ENCODE data around the gene DIRAS3. TPM values are rescaled to one million over a fixed set of nuclear protein-coding genes. Genes with fewer than 3 reads are reported as not detected.
"Not testable (repeated sequence)": the region's sequence is repeated elsewhere in the genome, so short reads cannot be mapped to it uniquely, and the experiment has no call there.

Gene DIRAS3
- total RNA-seq, 1 donor from 2014 or later = 5.7 TPM

DNA sequence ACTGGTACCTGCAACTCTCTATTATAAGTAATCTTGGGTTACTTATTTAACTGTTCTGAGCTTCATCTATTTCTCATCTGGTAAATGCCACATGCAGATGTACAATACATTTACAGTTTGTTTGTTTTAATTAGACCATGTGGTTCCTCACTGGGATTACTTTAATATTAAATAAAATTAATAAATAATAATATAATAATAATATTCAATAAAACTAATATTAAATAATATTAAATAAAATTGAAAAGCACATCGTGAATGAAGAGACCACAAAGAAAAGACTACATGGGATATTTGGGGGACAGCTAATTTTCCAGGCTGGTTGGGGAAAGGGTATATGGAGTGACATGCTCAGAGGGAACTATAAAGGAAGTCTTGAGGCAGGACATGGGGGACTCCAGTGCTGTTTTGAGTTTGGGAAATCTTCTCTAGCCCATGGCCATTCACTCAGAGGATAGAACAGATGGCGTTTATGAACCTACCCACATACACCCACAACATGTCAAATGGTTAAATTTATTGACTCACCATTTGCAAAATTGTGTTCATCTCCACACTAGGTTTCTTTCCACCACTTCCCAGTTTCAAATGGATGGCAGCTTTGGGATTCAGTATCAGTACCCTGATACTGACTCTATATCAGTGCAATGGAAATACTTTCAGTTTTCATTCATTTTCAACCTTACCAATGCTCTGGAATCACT is 25.6 kb downstream of the DIRAS3 start:
- DNase-seq (ENCODE audit: low read depth) = no peak

GRCh38 chr1:68016381-68016780 is 34.0 kb downstream of the DIRAS3 start:
- DNase-seq (ENCODE audit: low read depth) = peak; percentile 32

DNA sequence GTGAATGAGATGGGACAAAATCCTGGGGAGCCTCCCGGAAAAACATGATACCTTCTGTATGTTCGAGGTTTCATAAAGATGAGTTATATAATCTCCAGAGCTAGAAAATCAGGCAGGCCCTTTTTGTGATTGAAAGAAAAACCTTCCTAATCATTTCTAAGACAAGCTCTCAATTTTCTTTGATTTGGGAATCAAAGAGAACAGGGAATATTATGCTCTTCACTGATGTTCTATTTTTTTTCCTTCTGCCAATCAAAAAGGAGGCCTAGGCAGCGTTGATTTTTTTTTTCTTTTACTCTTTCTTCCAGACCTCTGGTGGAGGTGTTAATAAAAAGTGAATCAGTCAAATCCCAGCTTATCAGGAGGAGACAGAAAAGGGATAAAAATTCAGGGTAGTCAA is 34.5 kb downstream of the DIRAS3 start:
- no peak for DNase-seq (ENCODE audit: low read depth)

GRCh38 chr1:68015369-68015768 is 35.1 kb downstream of the DIRAS3 start:
- no peak for DNase-seq (ENCODE audit: low read depth)

- DNase-seq (ENCODE audit: low read depth) = no peak
These were observed 37.1 kb downstream of the DIRAS3 start for GRCh38 chr1:68013351-68013750.

GRCh38 chr1:68011657-68012375 is 38.6 kb downstream of the DIRAS3 start:
- DNase-seq (ENCODE audit: low read depth) = peak; percentile 28

- no peak for DNase-seq (ENCODE audit: low read depth)
These were observed 39.9 kb downstream of the DIRAS3 start for GRCh38 chr1:68010543-68010942.

- DNase-seq (ENCODE audit: low read depth) = peak; percentile 12
These were observed 40.3 kb downstream of the DIRAS3 start for GRCh38 chr1:68010090-68010489.

DNA sequence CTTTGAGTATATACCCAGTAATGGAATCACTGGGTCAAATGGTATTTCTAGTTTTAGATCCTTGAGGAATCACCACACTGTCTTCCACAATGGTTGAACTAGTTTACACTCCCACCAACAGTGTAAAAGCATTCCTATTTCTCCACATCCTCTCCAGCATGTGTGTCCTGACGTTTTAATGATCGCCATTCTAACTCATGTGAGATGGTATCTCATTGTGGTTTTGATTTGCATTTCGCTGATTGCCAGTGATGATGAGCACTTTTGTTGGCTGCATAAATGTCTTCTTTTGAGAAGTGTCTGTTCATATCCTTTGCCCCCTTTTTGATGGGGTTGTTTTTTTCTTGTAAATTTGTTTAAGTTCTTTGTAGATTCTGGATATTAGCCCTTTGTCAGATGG is 46.8 kb downstream of the DIRAS3 start:
- not testable (repeated sequence) for DNase-seq (ENCODE audit: low read depth)

- no peak for DNase-seq (ENCODE audit: low read depth)
These were observed 50.2 kb downstream of the DIRAS3 start for GRCh38 chr1:68000191-68000590.

DNA sequence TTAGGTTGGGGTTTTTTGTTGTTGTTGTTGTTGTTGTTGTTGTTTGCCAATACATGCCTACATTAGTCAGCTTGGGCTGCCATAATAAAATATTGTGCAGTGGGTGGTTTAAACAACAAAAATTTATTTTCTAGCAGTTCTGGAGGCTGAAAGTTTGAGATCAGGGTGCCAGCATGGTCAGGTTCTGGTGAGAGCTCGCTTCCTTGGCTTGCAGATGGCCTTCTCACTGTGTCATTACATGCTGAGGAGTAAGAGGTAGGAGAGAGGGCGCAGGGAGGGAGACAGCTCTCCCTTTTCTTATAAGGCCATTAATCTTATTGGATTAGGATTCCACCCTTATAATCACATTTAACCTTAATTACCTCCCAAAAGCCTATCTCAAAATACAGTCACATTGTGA is 52.7 kb downstream of the DIRAS3 start:
- no peak for DNase-seq (ENCODE audit: low read depth)

Other genes starting within 250 kb of the DIRAS3 start
- gene GNG12, start 217.2 kb downstream of the DIRAS3 start, total RNA-seq = 60.5 and 62.6 TPM in 2 replicates
- 34.7 and 46.5 TPM in 2 replicates for gene WLS, start 181.9 kb upstream of the DIRAS3 start, total RNA-seq